Cortex of kidney (tissue), 1 donor: Measurements from ENCODE around the gene YBX3.

ENCODE experiments used
- DNase-seq: peaks from one replicate; lab custom pipeline; 2025; lab: John Stamatoyannopoulos, UW

Gene YBX3

DNA sequence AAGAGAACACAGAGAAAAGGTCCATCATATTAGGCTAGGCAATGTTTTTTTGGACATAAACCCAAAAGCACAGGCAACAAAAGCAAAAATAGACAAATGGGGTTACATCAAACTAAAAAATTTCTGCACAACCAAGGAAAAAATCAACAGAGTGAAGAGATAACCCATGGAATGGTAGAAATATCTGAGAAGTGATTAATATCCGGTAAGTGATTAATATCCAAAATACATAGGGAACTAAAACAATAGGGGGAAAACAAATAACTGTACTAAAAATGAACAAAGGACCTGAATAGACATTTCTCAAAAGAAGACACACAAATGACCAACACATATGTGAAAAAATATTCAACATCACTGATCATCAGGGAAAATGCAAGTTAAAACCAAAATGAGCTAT is 53.6 kb downstream of the YBX3 start:
- DNase-seq, result no peak

DNA sequence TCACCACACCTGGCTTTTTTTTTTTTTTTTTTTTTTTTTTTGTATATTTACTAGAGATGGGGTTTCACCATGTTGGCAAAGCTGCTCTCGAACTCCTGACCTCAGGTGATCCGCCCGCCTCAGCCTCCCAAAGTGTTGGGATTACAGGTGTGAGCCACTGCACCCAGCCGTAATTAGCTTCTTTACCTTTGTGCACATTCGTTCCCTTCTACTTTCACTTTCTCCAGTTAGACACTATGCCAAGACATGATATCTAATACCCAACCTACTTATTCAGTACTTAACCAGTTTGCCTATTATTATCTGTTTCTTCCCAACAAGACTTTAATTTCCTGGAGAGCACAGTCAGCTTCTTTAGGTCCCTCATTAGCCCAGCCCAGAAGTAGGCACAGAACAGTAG is 54.6 kb downstream of the YBX3 start:
- no peak for DNase-seq

- no peak for DNase-seq
These were observed 55.5 kb downstream of the YBX3 start for GRCh38 chr12:10667581-10667980.

DNA sequence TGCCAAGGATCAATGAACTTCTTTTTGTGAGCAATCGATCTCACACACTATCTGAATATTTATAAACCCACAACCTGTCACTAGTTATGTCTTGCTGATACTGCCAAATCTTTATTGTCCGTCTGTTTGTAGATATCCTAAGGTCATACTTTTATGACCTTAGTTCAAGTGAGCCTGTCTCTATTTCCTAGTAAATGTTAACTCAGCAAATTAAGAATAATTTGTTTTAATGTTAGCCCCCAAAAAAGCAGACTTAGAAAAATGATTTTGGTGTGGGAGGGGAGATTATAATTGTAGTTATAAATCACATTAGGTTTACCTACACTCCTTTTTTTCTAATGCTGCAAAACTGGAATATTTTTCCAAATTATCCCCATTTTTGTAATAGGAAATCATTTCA is 58.6 kb downstream of the YBX3 start:
- DNase-seq, result no peak

- no peak for DNase-seq
These were observed 59.3 kb downstream of the YBX3 start for GRCh38 chr12:10663869-10664268.

DNA sequence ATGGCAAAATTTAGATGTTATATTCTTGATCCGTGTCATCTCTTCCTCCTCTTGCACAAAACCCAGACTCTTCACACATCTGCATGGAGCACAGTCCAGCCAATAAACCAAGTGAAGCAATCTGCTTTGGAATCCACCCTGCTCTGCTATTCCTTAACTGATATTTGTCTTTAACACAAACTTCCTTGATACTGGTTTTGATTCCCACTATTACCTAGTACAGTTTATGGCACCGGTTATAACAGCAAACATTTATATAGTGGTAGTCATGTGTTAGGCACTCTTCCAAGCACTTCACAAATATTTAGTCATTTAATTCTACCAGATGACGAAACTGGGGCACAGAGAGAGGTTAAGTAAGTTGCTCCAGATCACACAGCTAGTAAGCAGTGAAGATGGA is 61.8 kb downstream of the YBX3 start:
- no peak for DNase-seq

GRCh38 chr12:10654003-10654402 is 69.1 kb downstream of the YBX3 start:
- no peak for DNase-seq

GRCh38 chr12:10652192-10652591 is 70.9 kb downstream of the YBX3 start:
- no peak for DNase-seq
